ENCODE data around the gene MTG2. TPM values are rescaled to one million over a fixed set of nuclear protein-coding genes. Genes with fewer than 3 reads are reported as not detected.

Gene MTG2
- total and polyA plus RNA-seq, 2 of the 4 experiments (the other 2 are of a cell fraction): 11.5 to 25.2 TPM

GRCh38 chr20:62137478-62138203, 45.2 kb upstream of the MTG2 start:
- H2AFZ ChIP-seq (replicated peaks; ENCODE audit: low read length, poor library complexity): no peak overlapping the region
- no peak for DNase-seq
- no peak for ATAC-seq (ENCODE audit: low read depth)
- H4K8ac ChIP-seq (ENCODE audit: low read depth in 2 of 2, low read length in 2 of 2): no peak overlapping the region
- no peak overlapping the region for H3K56ac ChIP-seq (ENCODE audit: extremely low read depth, insufficient read depth, low read length)
- intact Hi-C loops (cut with micrococcal nuclease): no loop called here
- WGBS, 2 experiments (ENCODE audit: extremely low coverage in 2 of 2, insufficient read length in 1 of 2): 89% methylated on average over 5 of the region's 8 CpGs; no CpG with 5 or more reads in 1 of the 2 experiments
- H3K4ac ChIP-seq (ENCODE audit: low read depth, low read length): no peak overlapping the region
- H3K27me3 ChIP-seq (ENCODE audit: control insufficient read depth, insufficient read depth, low read length): no peaks in the 10 kb centered on the region
- CTCF ChIA-PET: no interaction called here
- H2BK15ac ChIP-seq (ENCODE audit: low read depth, low read length): no peak overlapping the region
- peaks cover 65% of the 10 kb centered on the region for H3K36me3 ChIP-seq (ENCODE audit: control insufficient read depth, insufficient read depth, low read length)
- dilution Hi-C loops (cut with HindIII; ENCODE audit: low sequenced_read_pairs, unreplicated experiment): no loop called here
- H4K5ac ChIP-seq (ENCODE audit: low read depth, low read length): no peak overlapping the region
- no peak overlapping the region for H2BK5ac ChIP-seq (ENCODE audit: low read depth, low read length, poor library complexity, severe bottlenecking)
- H3K23ac ChIP-seq (ENCODE audit: low read depth, low read length): no peak overlapping the region
- H3K79me1 ChIP-seq (ENCODE audit: low read depth in 1 of 2, low read length in 2 of 2): peaks cover 13 to 84% of the 10 kb centered on the region in 2 experiments
- no peak overlapping the region for H3K4me3 ChIP-seq (ENCODE audit: insufficient read depth, low read depth, low read length)
- H3K9me1 ChIP-seq (ENCODE audit: insufficient read depth, low read length): peaks cover 8% of the 10 kb centered on the region; the same call in 1 of the 2 replicates
- H3K14ac ChIP-seq (replicated peaks; ENCODE audit: low read depth, low read length): no peak overlapping the region
- H4K20me1 ChIP-seq (ENCODE audit: insufficient read depth, low read length): peaks cover 97% of the 10 kb centered on the region
- H3K18ac ChIP-seq (ENCODE audit: low read depth, low read length): no peak overlapping the region
- H3K9ac ChIP-seq (ENCODE audit: low read depth, low read length): no peak overlapping the region
- no peak overlapping the region for H2AK5ac ChIP-seq (ENCODE audit: low read depth, low read length)
- no peak overlapping the region for H4K91ac ChIP-seq (ENCODE audit: insufficient read depth, low read depth, low read length)
- H2BK120ac ChIP-seq (ENCODE audit: low read depth, low read length): no peak overlapping the region
- no peak overlapping the region for H2BK20ac ChIP-seq (ENCODE audit: low read depth, low read length)
- no peak overlapping the region for H3K27ac ChIP-seq (ENCODE audit: insufficient read depth, low read length)
- no peak for TF ChIP-seq MAZ (IDR thresholded peaks at IDR 0.05; ENCODE audit: borderline replicate concordance, low read depth, low read length)
- TF ChIP-seq CTCF (conservative IDR thresholded peaks at IDR 0.05; ENCODE audit: low read depth, low read length): no peak
- TF ChIP-seq, protein P1, sequence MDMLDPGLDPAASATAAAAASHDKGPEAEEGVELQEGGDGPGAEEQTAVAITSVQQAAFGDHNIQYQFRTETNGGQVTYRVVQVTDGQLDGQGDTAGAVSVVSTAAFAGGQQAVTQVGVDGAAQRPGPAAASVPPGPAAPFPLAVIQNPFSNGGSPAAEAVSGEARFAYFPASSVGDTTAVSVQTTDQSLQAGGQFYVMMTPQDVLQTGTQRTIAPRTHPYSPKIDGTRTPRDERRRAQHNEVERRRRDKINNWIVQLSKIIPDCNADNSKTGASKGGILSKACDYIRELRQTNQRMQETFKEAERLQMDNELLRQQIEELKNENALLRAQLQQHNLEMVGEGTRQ (IDR thresholded peaks at IDR 0.05; ENCODE audit: low read depth, low read length): no peak
- TF ChIP-seq MAFK (IDR thresholded peaks at IDR 0.05; ENCODE audit: low read depth, low read length): no peak
- TF ChIP-seq NFE2L2 (IDR thresholded peaks at IDR 0.05; ENCODE audit: low read depth, low read length): no peak
- no peak for TF ChIP-seq FOS (IDR thresholded peaks at IDR 0.05; ENCODE audit: low read depth, low read length)
- no peak for TF ChIP-seq BHLHE40 (IDR thresholded peaks at IDR 0.05; ENCODE audit: low read depth, low read length)
- TF ChIP-seq SMC3 (IDR thresholded peaks at IDR 0.05; ENCODE audit: low read depth, low read length): no peak
- no peak for TF ChIP-seq RFX5 (IDR thresholded peaks at IDR 0.05; ENCODE audit: low read depth, low read length)
- no peak for TF ChIP-seq RCOR1 (IDR thresholded peaks at IDR 0.05; ENCODE audit: insufficient replicate concordance, low read length)
- TF ChIP-seq RAD21 (IDR thresholded peaks at IDR 0.05; ENCODE audit: low read length): no peak
- TF ChIP-seq MXI1 (IDR thresholded peaks at IDR 0.05; ENCODE audit: borderline replicate concordance, low read depth, low read length): no peak
- TF ChIP-seq CHD1 (IDR thresholded peaks at IDR 0.05; ENCODE audit: low read depth, low read length): no peak
- no peak for TF ChIP-seq POLR2A (IDR thresholded peaks at IDR 0.05; ENCODE audit: low read depth, low read length)
- TF ChIP-seq CEBPB (IDR thresholded peaks at IDR 0.05; ENCODE audit: low read depth, low read length): no peak
- POLR2A ChIA-PET (ENCODE audit: unreplicated experiment): no interaction called here
- no TSS peak for BruUV-seq (replicated peaks)
- H2AK9ac ChIP-seq (replicated peaks; ENCODE audit: low read depth, low read length, poor library complexity): no peak overlapping the region
- H3K9me3 ChIP-seq (ENCODE audit: control insufficient read depth, insufficient read depth, low read length): no peaks in the 10 kb centered on the region
- in situ Hi-C loops (cut with MboI; ENCODE audit: low sequenced_read_pairs): no loop called here
- H3K4me2 ChIP-seq (ENCODE audit: low read depth, low read length): no peak overlapping the region
- peaks cover 12% of the 10 kb centered on the region for H3K4me1 ChIP-seq (ENCODE audit: control insufficient read depth, insufficient read depth, low read length)

Measured in IMR-90 (cell line).